Glutamatergic neuron (in vitro differentiated cells): ENCODE measurements around the gene ULBP2. TPM values are rescaled to one million over a fixed set of nuclear protein-coding genes. Genes with fewer than 3 reads are reported as not detected.
"Not testable (repeated sequence)": the region's sequence is repeated elsewhere in the genome, so short reads cannot be mapped to it uniquely, and the experiment has no call there.

Source experiments
- DNase-seq: peaks from one replicate; pipeline ENCODE4 v3.0.0; 2022
- H3K27ac Mint-ChIP-seq: one replicate; pipeline ENCODE4 v1.8.0; 2020; ENCODE audit warnings: mild to moderate bottlenecking, mixed read lengths, inconsistent platforms; ENCODE audit not compliant: unreplicated experiment
- H3K27me3 Mint-ChIP-seq: one replicate; pipeline ENCODE4 v1.8.0; 2020; ENCODE audit warnings: mild to moderate bottlenecking, moderate library complexity, mixed read lengths, inconsistent platforms; ENCODE audit not compliant: unreplicated experiment
- H3K36me3 Mint-ChIP-seq: one replicate; pipeline ENCODE4 v1.8.0; 2020; ENCODE audit warnings: mild to moderate bottlenecking, mixed read lengths, inconsistent platforms; ENCODE audit not compliant: unreplicated experiment
- H3K4me1 Mint-ChIP-seq: one replicate; pipeline ENCODE4 v1.8.0; 2020; ENCODE audit warnings: mild to moderate bottlenecking, low read depth, mixed read lengths, inconsistent platforms; ENCODE audit not compliant: unreplicated experiment
- H3K4me3 Mint-ChIP-seq: one replicate; pipeline ENCODE4 v1.8.0; 2020; ENCODE audit warnings: mild to moderate bottlenecking, mixed read lengths, inconsistent platforms; ENCODE audit not compliant: unreplicated experiment
- H3K9me3 Mint-ChIP-seq: one replicate; pipeline ENCODE4 v1.8.0; 2020; ENCODE audit warnings: mild to moderate bottlenecking, moderate library complexity, mixed read lengths, inconsistent platforms; ENCODE audit not compliant: unreplicated experiment
- CTCF ChIP-seq: fragments of 200-600 bp; sonication (generic); IDR thresholded peaks from one replicate; pipeline ENCODE4 v1.5.0; 2021; ENCODE audit not compliant: partially characterized antibody, unreplicated experiment
- total RNA-seq: library from RNA; stranded (reverse); fragmentation: NEBNext Ultra II Directional; extraction: Animal tissue kit (Norgen Biotek cat#: 25700); gene quantifications from one replicate; pipeline ENCODE4 v1.2.1, GENCODE V29; 2021; ENCODE audit not compliant: unreplicated experiment

The ULBP2 gene
- total RNA-seq, 1 donor from 2014 or later, result 5.4 TPM

- peak overlapping the region; percentile 70 for H3K27ac Mint-ChIP-seq
- peaks cover 27% of the 10 kb centered on the region for H3K36me3 Mint-ChIP-seq
- no peak for TF ChIP-seq CTCF
- peaks cover 3% of the 10 kb centered on the region for H3K4me1 Mint-ChIP-seq
- peak overlapping the region; percentile 99 for H3K4me3 Mint-ChIP-seq
- peak; percentile 57 for DNase-seq
- H3K27me3 Mint-ChIP-seq, result peaks cover 43% of the 10 kb centered on the region
- H3K9me3 Mint-ChIP-seq, result peaks cover 11% of the 10 kb centered on the region
Observed at GRCh38 chr6:149965194-149966020, 23.6 kb downstream of the ULBP2 start.

GRCh38 chr6:149966319-149966718 is 24.5 kb downstream of the ULBP2 start:
- DNase-seq, H3K4me1 Mint-ChIP-seq, H3K4me3 Mint-ChIP-seq, H3K27ac Mint-ChIP-seq: not testable (repeated sequence)
- peaks cover 28% of the 10 kb centered on the region for H3K36me3 Mint-ChIP-seq
- peaks cover 11% of the 10 kb centered on the region for H3K9me3 Mint-ChIP-seq
- H3K27me3 Mint-ChIP-seq, result peaks cover 38% of the 10 kb centered on the region

GRCh38 chr6:149967591-149967990 is 25.8 kb downstream of the ULBP2 start:
- H3K27me3 Mint-ChIP-seq, result peaks cover 38% of the 10 kb centered on the region
- peaks cover 32% of the 10 kb centered on the region for H3K36me3 Mint-ChIP-seq
- peaks cover 11% of the 10 kb centered on the region for H3K9me3 Mint-ChIP-seq
- no peak overlapping the region for H3K27ac Mint-ChIP-seq
- no peak for DNase-seq
- H3K4me3 Mint-ChIP-seq, result no peak overlapping the region
- H3K4me1 Mint-ChIP-seq, result peaks cover 3% of the 10 kb centered on the region
- TF ChIP-seq CTCF, result no peak

GRCh38 chr6:149967999-149968398 is 26.2 kb downstream of the ULBP2 start:
- not testable (repeated sequence) for DNase-seq, H3K27ac Mint-ChIP-seq, H3K4me1 Mint-ChIP-seq, H3K4me3 Mint-ChIP-seq
- peaks cover 32% of the 10 kb centered on the region for H3K36me3 Mint-ChIP-seq
- peaks cover 11% of the 10 kb centered on the region for H3K9me3 Mint-ChIP-seq
- H3K27me3 Mint-ChIP-seq, result peaks cover 38% of the 10 kb centered on the region

- not testable (repeated sequence) for H3K27ac Mint-ChIP-seq, H3K9me3 Mint-ChIP-seq, DNase-seq, H3K4me3 Mint-ChIP-seq, H3K4me1 Mint-ChIP-seq
- Mint-ChIP-seq H3K27me3 (peaks cover 31% of the 10 kb centered on the region), H3K36me3 (peaks cover 34% of the 10 kb centered on the region)
Observed at GRCh38 chr6:149968909-149969308, 27.1 kb downstream of the ULBP2 start.

- Mint-ChIP-seq H3K4me1 (peaks cover 3% of the 10 kb centered on the region), H3K27ac (no peak overlapping the region), H3K36me3 (peaks cover 38% of the 10 kb centered on the region), H3K27me3 (peaks cover 25% of the 10 kb centered on the region), H3K4me3 (no peak overlapping the region), H3K9me3 (peaks cover 5% of the 10 kb centered on the region)
- no peak for TF ChIP-seq CTCF
- no peak for DNase-seq
Observed at GRCh38 chr6:149969635-149970034, 27.8 kb downstream of the ULBP2 start.

GRCh38 chr6:149974394-149974793 is 32.6 kb downstream of the ULBP2 start:
- not testable (repeated sequence) for H3K4me1 Mint-ChIP-seq, H3K9me3 Mint-ChIP-seq, DNase-seq, H3K27ac Mint-ChIP-seq, H3K4me3 Mint-ChIP-seq
- Mint-ChIP-seq H3K27me3 (peaks cover 15% of the 10 kb centered on the region), H3K36me3 (peaks cover 21% of the 10 kb centered on the region)
